Measurements from ENCODE around the gene LURAP1L.

Gene LURAP1L

DNA sequence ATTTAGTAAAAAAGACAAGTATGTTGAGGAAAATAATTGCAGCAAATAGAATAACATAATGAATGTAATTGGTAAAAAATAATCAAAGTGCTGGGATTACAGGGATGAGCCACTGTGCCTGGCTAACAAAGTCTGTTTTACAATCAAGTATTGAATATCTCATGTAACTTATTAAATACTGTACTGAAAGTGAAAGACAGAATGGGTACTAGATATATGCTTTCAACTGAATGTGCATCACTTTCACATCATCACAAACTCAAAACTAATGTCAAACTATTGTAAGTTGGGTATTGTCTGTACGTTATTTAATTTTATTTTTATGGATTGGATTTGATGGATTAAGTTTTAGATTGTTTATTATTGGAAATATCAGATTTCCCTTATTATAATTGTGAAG, 58.9 kb downstream of the LURAP1L start:
- Histone ChIP-seq H3K27ac (ENCODE audit: low read depth, low read length, severe bottlenecking) (no peak overlapping the region), H3K36me3 (ENCODE audit: control insufficient read depth, insufficient read depth, low read length) (no peaks in the 10 kb centered on the region), H3K4me3 (ENCODE audit: extremely low read depth, insufficient read depth, low read length, poor library complexity, severe bottlenecking) (no peak overlapping the region), H3K4me1 (ENCODE audit: control insufficient read depth, insufficient read depth, low read length, poor library complexity, severe bottlenecking) (no peaks in the 10 kb centered on the region), H3K9me3 (ENCODE audit: control insufficient read depth, low read length) (peaks cover 7% of the 10 kb centered on the region)
- no CpG with 5 or more reads among the region's 1 CpG for WGBS, 2 experiments (ENCODE audit: insufficient coverage in 2 of 2)

DNA sequence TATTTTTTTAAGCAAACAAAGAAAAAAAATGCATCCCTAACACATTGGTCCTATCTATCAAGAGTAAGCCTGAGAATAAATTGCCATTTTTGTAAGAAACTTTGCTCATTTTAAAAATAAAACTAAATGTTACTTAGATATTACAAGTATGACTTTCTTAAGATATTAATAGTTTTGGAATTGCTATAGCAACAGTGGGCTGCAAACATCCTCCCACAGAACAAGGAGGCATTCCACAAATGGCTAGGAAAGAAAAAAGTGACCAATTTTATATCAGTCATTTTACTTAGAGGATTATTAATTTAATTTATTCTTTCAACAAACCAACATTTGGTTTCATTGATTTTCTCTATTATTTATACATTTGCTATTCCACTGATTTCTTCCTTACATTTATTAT, 63.7 kb downstream of the LURAP1L start:
- H3K9me3 ChIP-seq (ENCODE audit: control insufficient read depth, low read length): peaks cover 7% of the 10 kb centered on the region

DNA sequence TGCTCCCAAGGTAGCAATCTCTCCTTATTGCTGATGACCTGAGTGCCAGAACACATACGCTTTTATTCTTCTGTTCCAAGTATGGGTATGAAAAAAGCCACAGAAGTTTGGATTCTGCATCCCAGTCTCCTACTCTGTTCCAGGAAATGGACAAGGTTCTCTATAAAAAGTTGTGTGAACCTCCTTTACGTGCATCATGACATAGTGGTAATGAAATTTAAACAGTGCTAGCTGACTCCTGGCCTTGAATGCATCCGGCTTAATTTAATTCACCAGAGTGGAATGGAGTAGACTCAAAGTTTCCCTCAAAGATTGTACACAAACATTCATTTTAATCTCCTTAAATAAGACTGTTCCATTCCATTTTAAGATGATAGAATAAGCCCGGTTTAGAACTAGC, 68.9 kb downstream of the LURAP1L start:
- no peak overlapping the region for H3K27ac ChIP-seq (ENCODE audit: low read depth, low read length, severe bottlenecking)
- no peaks in the 10 kb centered on the region for H3K9me3 ChIP-seq (ENCODE audit: control insufficient read depth, low read length)
- no peaks in the 10 kb centered on the region for H3K36me3 ChIP-seq (ENCODE audit: control insufficient read depth, insufficient read depth, low read length)
- 92 to 100% methylated on average over 2 of the region's 4 CpGs for WGBS, 2 experiments (ENCODE audit: insufficient coverage in 2 of 2)
- no peaks in the 10 kb centered on the region for H3K4me1 ChIP-seq (ENCODE audit: control insufficient read depth, insufficient read depth, low read length, poor library complexity, severe bottlenecking)
- no peak overlapping the region for H3K4me3 ChIP-seq (ENCODE audit: extremely low read depth, insufficient read depth, low read length, poor library complexity, severe bottlenecking)

More for the DNA sequence above, 63.7 kb downstream of the LURAP1L start:
- Histone ChIP-seq H3K27ac (ENCODE audit: low read depth, low read length, severe bottlenecking) (no peak overlapping the region), H3K36me3 (ENCODE audit: control insufficient read depth, insufficient read depth, low read length) (no peaks in the 10 kb centered on the region), H3K4me1 (ENCODE audit: control insufficient read depth, insufficient read depth, low read length, poor library complexity, severe bottlenecking) (no peaks in the 10 kb centered on the region), H3K4me3 (ENCODE audit: extremely low read depth, insufficient read depth, low read length, poor library complexity, severe bottlenecking) (no peak overlapping the region)

DNA sequence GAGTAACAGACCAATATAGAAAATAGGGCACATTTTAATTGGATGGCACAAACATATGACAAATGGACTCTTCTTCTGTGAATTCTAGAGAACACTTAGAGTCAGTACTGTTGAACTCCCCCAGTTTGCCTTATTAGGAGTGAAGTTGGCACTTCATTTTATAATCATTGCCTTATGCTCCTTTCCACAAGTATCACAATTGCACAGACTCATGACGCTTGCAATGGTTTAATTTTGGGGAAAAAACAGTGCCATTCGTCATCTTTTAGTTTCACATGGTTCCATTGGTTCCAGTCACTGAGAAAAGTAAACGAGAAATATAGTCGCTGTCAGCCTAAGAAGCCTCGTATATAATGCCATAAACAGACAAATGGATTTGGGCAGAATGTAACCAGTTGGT, 71.2 kb downstream of the LURAP1L start:
- 80% methylated on average over 2 of the region's 5 CpGs; no CpG with 5 or more reads in 1 of the 2 experiments for WGBS, 2 experiments (ENCODE audit: insufficient coverage in 2 of 2)
- H3K4me1 ChIP-seq (ENCODE audit: control insufficient read depth, insufficient read depth, low read length, poor library complexity, severe bottlenecking): no peaks in the 10 kb centered on the region

DNA sequence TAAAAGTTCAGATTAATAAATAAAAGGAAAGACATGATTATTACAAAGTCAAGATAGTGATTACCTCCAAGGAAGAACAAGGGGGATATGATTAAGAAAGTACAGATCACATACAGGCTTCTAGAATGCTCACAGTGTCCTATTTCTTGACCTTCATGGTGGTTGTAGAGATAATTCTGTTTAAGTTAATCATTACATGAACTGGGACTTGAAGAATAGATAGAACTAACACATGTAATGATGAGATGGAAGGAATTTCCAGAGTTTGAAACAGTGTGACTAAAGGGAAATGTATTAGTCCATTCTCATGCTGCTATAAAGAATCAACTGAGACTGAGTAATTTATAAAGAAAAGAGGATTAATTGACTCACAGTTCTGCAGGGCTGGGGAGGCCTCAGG, 72.7 kb downstream of the LURAP1L start:
- no peaks in the 10 kb centered on the region for H3K9me3 ChIP-seq (ENCODE audit: control insufficient read depth, low read length)
- no peaks in the 10 kb centered on the region for H3K4me1 ChIP-seq (ENCODE audit: control insufficient read depth, insufficient read depth, low read length, poor library complexity, severe bottlenecking)
- H3K27ac ChIP-seq (ENCODE audit: low read depth, low read length, severe bottlenecking): no peak overlapping the region
- no peaks in the 10 kb centered on the region for H3K36me3 ChIP-seq (ENCODE audit: control insufficient read depth, insufficient read depth, low read length)
- no peak overlapping the region for H3K4me3 ChIP-seq (ENCODE audit: extremely low read depth, insufficient read depth, low read length, poor library complexity, severe bottlenecking)

More for the DNA sequence above, 71.2 kb downstream of the LURAP1L start:
- H3K36me3 ChIP-seq (ENCODE audit: control insufficient read depth, insufficient read depth, low read length): no peaks in the 10 kb centered on the region
- no peak overlapping the region for H3K4me3 ChIP-seq (ENCODE audit: extremely low read depth, insufficient read depth, low read length, poor library complexity, severe bottlenecking)
- H3K27ac ChIP-seq (ENCODE audit: low read depth, low read length, severe bottlenecking): no peak overlapping the region
- no peaks in the 10 kb centered on the region for H3K9me3 ChIP-seq (ENCODE audit: control insufficient read depth, low read length)

DNA sequence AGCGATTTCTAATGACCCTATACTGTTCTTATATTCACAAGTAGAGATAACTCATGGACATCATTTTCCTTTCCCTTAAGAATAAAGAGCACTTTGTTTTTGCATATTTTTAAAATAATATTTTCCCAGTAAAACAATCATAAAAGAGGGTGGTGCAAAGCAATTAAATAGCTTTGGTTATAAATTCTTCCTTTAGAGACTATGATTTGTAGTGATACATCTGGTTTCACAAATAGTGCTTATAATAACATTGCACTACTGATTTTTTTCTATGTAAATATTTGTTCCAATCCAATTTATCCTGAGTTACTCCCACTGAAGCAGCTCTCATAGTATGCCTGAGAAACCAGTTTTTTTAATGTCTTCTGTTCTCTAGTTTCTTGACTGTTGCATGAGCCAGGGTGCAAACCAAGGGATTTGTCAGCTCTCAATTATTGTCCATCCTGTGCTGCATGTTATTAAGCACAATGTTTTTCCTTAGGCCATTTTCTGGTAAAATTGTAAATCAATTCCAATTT, 74.7 kb downstream of the LURAP1L start:
- WGBS, 2 experiments (ENCODE audit: insufficient coverage in 2 of 2): no CpG with 5 or more reads among the region's 1 CpG
- no peak overlapping the region for H3K27ac ChIP-seq (ENCODE audit: low read depth, low read length, severe bottlenecking)
- no peak overlapping the region for H3K4me3 ChIP-seq (ENCODE audit: extremely low read depth, insufficient read depth, low read length, poor library complexity, severe bottlenecking)

DNA sequence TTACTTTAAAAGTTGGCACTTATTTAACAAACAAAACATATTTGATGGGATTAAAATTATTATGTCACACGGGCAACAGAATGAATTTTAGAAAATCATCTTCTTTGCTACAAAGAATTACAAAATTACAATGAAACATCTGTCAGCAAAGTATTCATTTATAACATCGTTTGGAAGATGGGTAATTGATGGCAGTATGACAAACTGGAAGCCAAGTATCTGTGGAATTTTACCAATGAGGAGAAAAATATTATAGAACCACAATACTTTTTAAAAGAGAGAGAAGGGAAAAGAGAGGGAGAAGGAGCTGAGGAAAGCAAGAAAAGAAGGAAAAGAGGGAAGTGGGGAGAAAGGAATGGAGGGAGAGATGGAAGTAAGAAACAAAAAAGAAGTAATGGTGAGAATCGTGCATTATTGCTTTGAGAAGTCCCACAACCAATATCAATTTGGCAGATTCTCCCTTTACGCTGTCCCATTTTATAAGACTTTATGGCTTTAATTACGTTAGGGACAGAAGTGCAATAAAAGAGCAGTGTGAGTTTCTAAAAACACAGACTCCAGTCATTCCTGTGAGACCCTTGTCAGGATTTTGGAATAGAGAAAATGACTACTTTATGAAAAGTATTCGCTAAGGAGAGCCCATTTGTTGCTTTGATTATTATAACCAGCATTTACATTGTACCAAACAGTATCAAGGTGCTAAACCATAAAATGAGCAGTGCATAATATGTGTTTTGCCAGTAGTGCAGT, 76.7 kb downstream of the LURAP1L start:
- Histone ChIP-seq H3K9me3 (ENCODE audit: control insufficient read depth, low read length) (no peaks in the 10 kb centered on the region), H3K27ac (ENCODE audit: low read depth, low read length, severe bottlenecking) (no peak overlapping the region), H3K36me3 (ENCODE audit: control insufficient read depth, insufficient read depth, low read length) (no peaks in the 10 kb centered on the region), H3K4me3 (ENCODE audit: extremely low read depth, insufficient read depth, low read length, poor library complexity, severe bottlenecking) (no peak overlapping the region), H3K4me1 (ENCODE audit: control insufficient read depth, insufficient read depth, low read length, poor library complexity, severe bottlenecking) (peaks cover 4% of the 10 kb centered on the region)
- WGBS, 2 experiments (ENCODE audit: insufficient coverage in 2 of 2): 100% methylated on average over 1 of the region's 6 CpGs; no CpG with 5 or more reads in 1 of the 2 experiments

More for the DNA sequence above, 74.7 kb downstream of the LURAP1L start:
- Histone ChIP-seq H3K9me3 (ENCODE audit: control insufficient read depth, low read length) (no peaks in the 10 kb centered on the region), H3K4me1 (ENCODE audit: control insufficient read depth, insufficient read depth, low read length, poor library complexity, severe bottlenecking) (no peaks in the 10 kb centered on the region), H3K36me3 (ENCODE audit: control insufficient read depth, insufficient read depth, low read length) (no peaks in the 10 kb centered on the region)

DNA sequence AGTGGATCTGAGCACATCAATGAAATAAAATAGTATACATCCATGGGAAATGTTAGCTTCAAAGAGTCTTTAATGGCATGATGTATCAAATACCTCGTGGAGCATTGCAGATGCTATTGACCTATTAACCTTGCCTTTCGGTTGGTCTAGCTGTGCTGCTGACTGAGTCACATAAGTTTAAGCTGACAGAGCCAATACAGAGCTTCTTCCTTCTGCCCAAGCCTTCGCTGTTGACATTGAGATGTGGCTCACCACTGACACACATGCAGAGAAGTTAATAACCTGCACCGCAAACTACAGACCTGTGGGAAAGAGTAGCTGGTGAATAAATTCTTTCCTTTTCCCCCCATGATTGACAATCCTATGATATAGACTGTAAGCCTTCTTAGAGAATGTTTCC, 78.2 kb downstream of the LURAP1L start:
- no peaks in the 10 kb centered on the region for H3K36me3 ChIP-seq (ENCODE audit: control insufficient read depth, insufficient read depth, low read length)
- WGBS, 2 experiments (ENCODE audit: insufficient coverage in 2 of 2): 93 to 100% methylated on average over 2 to 3 of the region's 4 CpGs
- no peak overlapping the region for H3K4me3 ChIP-seq (ENCODE audit: extremely low read depth, insufficient read depth, low read length, poor library complexity, severe bottlenecking)
- no peaks in the 10 kb centered on the region for H3K9me3 ChIP-seq (ENCODE audit: control insufficient read depth, low read length)
- H3K4me1 ChIP-seq (ENCODE audit: control insufficient read depth, insufficient read depth, low read length, poor library complexity, severe bottlenecking): peaks cover 11% of the 10 kb centered on the region
- H3K27ac ChIP-seq (ENCODE audit: low read depth, low read length, severe bottlenecking): no peak overlapping the region

DNA sequence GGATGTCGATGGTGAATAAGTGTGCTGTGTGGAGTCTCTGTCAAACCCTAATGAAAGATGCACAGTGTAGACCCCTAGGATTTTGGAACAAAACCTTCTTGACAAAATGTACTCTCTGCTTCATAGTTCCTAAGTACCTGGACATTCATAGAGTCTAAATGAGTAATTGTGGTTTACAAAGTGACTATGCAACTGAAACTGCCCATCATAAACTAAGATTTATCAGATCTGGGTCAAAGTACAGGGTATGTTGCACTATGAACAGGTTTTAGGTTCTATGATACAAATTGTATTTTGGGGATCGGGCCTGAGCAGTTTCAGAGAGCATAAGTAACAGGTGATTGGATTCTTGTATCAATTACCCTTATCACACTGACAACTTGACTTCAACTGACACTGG, 79.4 kb downstream of the LURAP1L start:
- Histone ChIP-seq H3K4me3 (ENCODE audit: extremely low read depth, insufficient read depth, low read length, poor library complexity, severe bottlenecking) (no peak overlapping the region), H3K27ac (ENCODE audit: low read depth, low read length, severe bottlenecking) (no peak overlapping the region), H3K9me3 (ENCODE audit: control insufficient read depth, low read length) (no peaks in the 10 kb centered on the region), H3K36me3 (ENCODE audit: control insufficient read depth, insufficient read depth, low read length) (no peaks in the 10 kb centered on the region), H3K4me1 (ENCODE audit: control insufficient read depth, insufficient read depth, low read length, poor library complexity, severe bottlenecking) (peaks cover 11% of the 10 kb centered on the region)
- 100% methylated on average over 1 of the region's 2 CpGs for WGBS, 2 experiments (ENCODE audit: insufficient coverage in 2 of 2)

DNA sequence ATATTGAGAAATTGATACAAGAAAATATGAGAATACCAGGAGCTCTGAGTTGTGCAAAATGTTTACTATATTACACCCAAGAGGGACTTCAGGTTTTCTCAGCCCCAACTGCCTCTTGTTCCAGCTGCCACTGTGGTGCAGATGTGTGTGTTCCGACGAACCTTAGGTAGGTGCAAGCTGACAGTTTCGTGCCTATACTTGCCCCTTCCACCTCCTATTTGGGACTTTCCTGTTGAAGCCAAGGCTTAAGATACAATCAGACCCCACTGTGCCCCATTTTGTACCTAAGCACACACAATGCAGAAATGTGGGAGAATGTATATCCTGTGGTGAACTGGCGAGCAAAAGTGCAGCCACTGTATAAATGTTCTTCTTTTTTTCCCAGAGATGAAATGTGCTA, 80.2 kb downstream of the LURAP1L start:
- 80 to 100% methylated on average over 1 to 2 of the region's 4 CpGs for WGBS, 2 experiments (ENCODE audit: insufficient coverage in 2 of 2)
- Histone ChIP-seq H3K27ac (ENCODE audit: low read depth, low read length, severe bottlenecking) (no peak overlapping the region), H3K9me3 (ENCODE audit: control insufficient read depth, low read length) (no peaks in the 10 kb centered on the region), H3K36me3 (ENCODE audit: control insufficient read depth, insufficient read depth, low read length) (no peaks in the 10 kb centered on the region), H3K4me1 (ENCODE audit: control insufficient read depth, insufficient read depth, low read length, poor library complexity, severe bottlenecking) (peaks cover 11% of the 10 kb centered on the region), H3K4me3 (ENCODE audit: extremely low read depth, insufficient read depth, low read length, poor library complexity, severe bottlenecking) (no peak overlapping the region)

DNA sequence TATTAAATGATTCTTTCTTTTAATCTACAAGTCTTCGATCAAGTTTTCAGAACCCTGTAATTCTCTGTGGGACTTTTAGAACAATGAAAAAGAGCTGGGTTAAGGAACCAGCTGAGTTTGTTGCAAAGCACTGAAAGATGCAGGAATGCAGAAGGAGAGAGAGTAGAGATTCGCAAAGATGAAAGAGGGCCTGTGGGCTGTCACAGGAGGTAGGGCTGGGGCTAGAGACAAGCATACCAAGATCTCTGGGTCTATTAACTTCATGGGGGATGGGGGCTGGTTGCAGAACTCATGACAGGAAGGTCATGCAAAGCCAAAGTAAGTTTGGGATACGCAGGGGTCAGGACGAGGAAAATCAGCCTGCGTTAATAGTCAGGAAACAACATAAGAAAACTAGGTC, 81.8 kb downstream of the LURAP1L start:
- no peaks in the 10 kb centered on the region for H3K36me3 ChIP-seq (ENCODE audit: control insufficient read depth, insufficient read depth, low read length)
- WGBS, 2 experiments (ENCODE audit: insufficient coverage in 2 of 2): 29 to 59% methylated on average over 1 to 3 of the region's 5 CpGs
- H3K9me3 ChIP-seq (ENCODE audit: control insufficient read depth, low read length): no peaks in the 10 kb centered on the region
- H3K4me3 ChIP-seq (ENCODE audit: extremely low read depth, insufficient read depth, low read length, poor library complexity, severe bottlenecking): no peak overlapping the region
- H3K27ac ChIP-seq (ENCODE audit: low read depth, low read length, severe bottlenecking): no peak overlapping the region
- H3K4me1 ChIP-seq (ENCODE audit: control insufficient read depth, insufficient read depth, low read length, poor library complexity, severe bottlenecking): peaks cover 11% of the 10 kb centered on the region

Data from mesodermal cell (in vitro differentiated cells).